NT2/D1 (cell line): Measurements from ENCODE around the gene ITGA1.

Source experiments
- SUZ12 ChIP-seq: IDR thresholded peaks from 2 replicates; pipeline ENCODE4 v1.6.1; 2011; ENCODE audit not compliant: insufficient read length, insufficient read depth; ENCODE audit errors: extremely low read depth
- YY1 ChIP-seq: IDR thresholded peaks from 2 replicates; pipeline ENCODE4 v1.6.1; 2011; ENCODE audit not compliant: insufficient read length, insufficient read depth
- ZNF274 ChIP-seq: IDR thresholded peaks from 2 replicates; pipeline ENCODE4 v1.6.1; 2011; ENCODE audit warnings: mild to moderate bottlenecking, low read depth, low read length

DNA sequence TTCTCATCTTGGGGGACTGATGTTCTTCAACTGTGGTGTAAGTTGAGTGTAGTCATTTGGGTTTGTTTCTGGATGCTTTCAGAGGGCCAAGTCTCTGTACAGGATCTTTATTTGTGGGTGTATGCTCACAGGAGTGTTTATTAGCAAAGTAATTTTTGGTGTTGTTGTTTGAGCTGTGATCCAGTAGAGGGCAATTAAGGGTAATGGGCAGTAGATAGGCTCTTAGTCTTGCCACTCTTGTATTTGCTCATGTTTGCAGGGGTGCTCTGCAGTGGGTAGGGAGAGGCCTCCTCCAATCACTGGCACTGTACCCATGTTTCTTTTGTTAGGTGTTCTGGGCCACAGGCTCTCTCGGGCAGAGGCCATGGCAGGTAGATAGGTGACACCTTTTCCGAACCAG lies 155.6 kb downstream of the ITGA1 start:
- no peak for TF ChIP-seq SUZ12
- TF ChIP-seq ZNF274 = no peak
- TF ChIP-seq YY1 = no peak
